ENCODE results near the gene RFX2.

Gene RFX2

DNA sequence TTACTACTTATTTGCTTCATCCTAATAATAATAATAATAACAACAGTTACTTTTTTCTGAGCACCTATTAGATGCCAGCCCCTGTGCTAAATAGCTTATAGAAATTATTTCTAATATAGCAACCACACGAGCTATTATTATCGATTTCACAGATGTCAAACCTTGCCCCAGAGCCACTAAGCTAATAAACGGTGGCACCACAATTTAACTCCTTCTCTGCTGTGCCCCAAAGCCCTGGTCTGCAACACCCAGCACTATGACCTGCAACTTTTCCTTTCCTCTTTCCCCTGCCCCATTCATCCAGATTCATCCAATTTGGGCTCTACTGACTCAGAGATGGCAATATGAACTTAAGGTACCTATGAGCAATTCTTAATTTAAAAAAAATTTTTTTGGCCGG is 6.4 kb downstream of the RFX2 start:
- DNase-seq (ENCODE audit: low read depth, low spot score): no peak

DNA sequence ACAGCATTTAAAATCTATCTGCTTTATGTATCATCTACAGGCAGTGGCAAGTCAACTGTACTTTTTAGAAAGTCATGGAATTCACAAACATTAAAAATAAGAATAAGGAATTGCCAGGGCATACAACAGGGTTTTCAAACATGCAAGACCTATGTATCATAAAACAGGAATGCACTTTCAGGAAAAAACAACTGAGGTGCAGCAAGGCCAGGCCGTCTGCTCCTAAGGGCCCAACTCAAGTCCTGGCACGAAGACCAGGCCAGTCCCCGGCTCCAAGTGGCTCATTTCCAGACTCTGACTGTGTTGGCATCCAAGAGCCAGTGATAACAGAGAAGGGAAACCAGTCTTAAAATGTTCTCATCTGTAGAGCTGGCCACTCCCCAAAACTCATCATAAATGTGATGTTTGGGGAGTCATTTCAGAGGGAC is 7.1 kb downstream of the RFX2 start:
- DNase-seq (ENCODE audit: low read depth, low spot score): no peak

DNA sequence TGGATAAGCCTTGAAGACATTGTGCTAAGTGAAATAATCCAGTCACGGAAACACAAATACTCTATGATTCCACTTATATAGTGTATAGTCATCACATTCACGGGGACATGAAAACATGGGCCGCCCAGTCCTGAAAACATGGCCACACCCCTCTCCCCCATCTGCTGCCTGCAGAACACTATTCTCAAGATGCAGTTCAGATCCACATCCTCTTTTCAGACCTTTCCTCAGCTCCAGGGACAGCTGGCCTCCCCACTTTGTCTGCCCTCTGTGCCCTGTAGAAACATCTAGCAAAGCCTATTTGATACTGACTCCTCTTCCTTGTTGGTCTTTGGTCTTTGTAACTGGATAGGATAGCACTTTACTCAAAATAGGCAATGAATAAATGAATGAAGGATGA is 8.3 kb downstream of the RFX2 start:
- no peak for DNase-seq (ENCODE audit: low read depth, low spot score)

GRCh38 chr19:6101291-6101825 is 8.9 kb downstream of the RFX2 start:
- no peak for DNase-seq (ENCODE audit: low read depth, low spot score)

GRCh38 chr19:6100284-6100915 is 9.9 kb downstream of the RFX2 start:
- no peak for DNase-seq (ENCODE audit: low read depth, low spot score)

- no peak for DNase-seq (ENCODE audit: low read depth, low spot score)
Observed at GRCh38 chr19:6099599-6099998, 10.7 kb downstream of the RFX2 start.

- DNase-seq (ENCODE audit: low read depth, low spot score): no peak
Observed at GRCh38 chr19:6099033-6099432, 11.3 kb downstream of the RFX2 start.

GRCh38 chr19:6098574-6098973 is 11.7 kb downstream of the RFX2 start:
- no peak for DNase-seq (ENCODE audit: low read depth, low spot score)

GRCh38 chr19:6097911-6098310 is 12.4 kb downstream of the RFX2 start:
- no peak for DNase-seq (ENCODE audit: low read depth, low spot score)

GRCh38 chr19:6095760-6096159 is 14.5 kb downstream of the RFX2 start:
- DNase-seq (ENCODE audit: low read depth, low spot score): no peak

GRCh38 chr19:6092329-6093286 is 17.7 kb downstream of the RFX2 start:
- DNase-seq (ENCODE audit: low read depth, low spot score): no peak

- no peak for DNase-seq (ENCODE audit: low read depth, low spot score)
Observed at GRCh38 chr19:6091771-6092291, 18.5 kb downstream of the RFX2 start.

- no peak for DNase-seq (ENCODE audit: low read depth, low spot score)
Observed at GRCh38 chr19:6090634-6091033, 19.7 kb downstream of the RFX2 start.

DNA sequence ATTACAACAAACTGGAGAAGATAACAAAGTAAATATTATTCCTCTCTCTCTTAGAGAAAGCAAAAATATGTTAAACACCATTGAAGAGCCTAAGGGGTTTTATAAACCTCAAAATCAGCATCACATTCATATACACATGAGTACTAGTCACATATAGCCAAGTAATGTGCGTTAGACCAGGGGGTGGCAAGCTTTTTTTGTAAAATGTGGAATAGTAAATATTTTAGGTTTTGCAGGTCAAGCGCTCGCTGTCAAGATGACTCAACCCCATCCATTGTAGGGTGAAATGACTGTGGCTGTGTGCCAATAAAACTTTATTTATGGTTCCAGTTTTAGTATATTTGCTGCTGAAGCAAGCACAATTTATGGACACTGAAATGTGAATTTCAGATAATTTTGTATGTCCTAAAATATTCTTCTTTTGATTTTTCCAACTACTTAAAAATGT is 21.7 kb downstream of the RFX2 start:
- no peak for DNase-seq (ENCODE audit: low read depth, low spot score)

GRCh38 chr19:6087074-6087571 is 23.2 kb downstream of the RFX2 start:
- no peak for DNase-seq (ENCODE audit: low read depth, low spot score)

DNA sequence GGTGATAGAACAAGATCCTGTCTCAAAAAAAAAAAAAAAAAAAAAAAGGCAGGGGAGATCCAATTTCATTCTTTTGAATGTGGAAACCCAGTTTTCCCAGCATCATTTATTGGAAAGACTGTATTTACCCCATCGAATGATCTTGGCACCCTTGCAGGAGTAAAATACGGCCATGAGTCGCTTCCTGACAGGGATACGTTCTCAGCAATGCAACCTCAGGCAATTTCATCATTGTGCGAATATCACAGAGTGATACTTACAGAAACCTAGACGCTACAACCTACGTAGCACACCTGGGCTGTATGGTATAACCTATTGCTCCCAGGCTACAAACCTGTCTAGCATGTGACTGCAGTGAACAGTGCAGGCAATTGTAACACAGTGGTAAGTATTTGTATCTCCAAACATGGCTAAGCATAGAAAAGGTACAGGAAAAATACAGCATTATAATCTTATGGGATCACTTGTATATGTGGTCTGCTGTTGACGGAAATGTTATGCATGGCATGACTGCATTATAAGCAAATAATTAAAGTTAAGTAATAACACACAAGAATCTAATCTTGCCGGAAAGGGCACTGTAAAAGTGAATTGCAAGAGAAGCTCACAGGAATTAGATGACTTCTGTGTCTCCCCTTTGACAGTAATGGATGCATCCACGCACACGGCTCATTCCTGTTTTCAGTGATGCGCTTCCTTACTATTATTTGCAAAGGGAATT is 24.1 kb downstream of the RFX2 start:
- DNase-seq (ENCODE audit: low read depth, low spot score): no peak

- DNase-seq (ENCODE audit: low read depth, low spot score): no peak
Observed at GRCh38 chr19:6084821-6085220, 25.5 kb downstream of the RFX2 start.

- no peak for DNase-seq (ENCODE audit: low read depth, low spot score)
Observed at GRCh38 chr19:6079107-6079506, 31.2 kb downstream of the RFX2 start.

GRCh38 chr19:6078068-6078467 is 32.2 kb downstream of the RFX2 start:
- DNase-seq (ENCODE audit: low read depth, low spot score): no peak

DNA sequence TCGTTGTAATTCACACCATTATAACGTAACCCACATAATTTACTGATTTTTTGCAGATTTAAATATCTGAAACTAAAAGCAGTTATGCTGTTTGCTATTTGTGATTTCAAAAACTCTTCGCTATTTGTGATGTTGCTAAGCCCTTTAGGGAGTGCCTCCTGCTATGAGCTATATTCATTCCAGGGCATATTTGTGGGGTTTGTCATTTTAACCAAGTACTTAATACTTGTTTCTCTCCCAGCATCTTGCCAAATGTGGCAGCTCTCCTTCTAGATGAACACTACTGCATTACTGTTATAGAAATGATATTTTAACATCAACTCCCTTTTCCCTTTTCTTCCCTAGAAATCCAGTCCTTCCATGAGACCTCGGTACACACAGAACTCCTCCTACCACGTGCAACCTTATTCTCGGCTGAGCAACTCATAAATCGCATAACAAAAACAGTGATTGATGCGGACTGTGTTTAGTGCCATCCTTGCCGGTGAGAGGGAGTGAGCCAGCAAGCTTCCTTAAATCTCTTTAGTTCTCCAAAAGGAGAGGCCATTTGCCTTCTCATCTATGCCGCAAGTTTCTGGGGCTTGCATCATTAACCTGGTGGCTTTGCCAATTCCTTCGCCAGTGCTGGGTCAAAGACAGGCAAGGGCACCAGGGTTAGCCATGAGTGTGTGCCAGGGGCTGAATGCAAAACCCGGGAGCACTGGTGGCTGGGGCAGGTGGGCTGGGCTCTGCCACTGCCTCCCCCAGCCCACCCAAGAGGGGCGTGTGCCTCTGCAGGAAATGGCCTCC is 33.4 kb downstream of the RFX2 start:
- DNase-seq (ENCODE audit: low read depth, low spot score): no peak

DNA sequence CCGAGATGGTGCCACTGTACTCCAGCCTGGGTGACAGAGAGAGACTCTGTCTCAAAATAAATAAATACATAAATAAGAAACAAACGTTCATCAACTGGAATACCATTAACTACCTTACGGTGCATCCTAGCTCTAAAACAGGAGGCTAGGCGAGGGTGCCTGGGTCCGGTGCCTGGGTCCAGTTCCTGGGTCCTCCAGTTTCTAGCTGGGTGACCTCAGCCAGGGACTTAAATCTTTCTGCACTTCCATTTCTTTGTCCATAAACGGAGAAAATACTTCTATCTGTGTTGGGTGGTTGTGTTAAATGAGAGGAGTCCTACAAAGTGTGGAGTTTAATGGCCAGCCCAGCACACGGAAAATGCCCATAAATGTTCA is 34.0 kb downstream of the RFX2 start:
- DNase-seq (ENCODE audit: low read depth, low spot score): no peak

Data from activated naive CD8-positive, alpha-beta T cell treated with anti-CD3 and anti-CD28 coated beads, Interleukin-2, amount 50 U/mL, for 16 hours (primary cell).